ENCODE results near the gene CD3E. TPM values are rescaled to one million over a fixed set of nuclear protein-coding genes. Genes with fewer than 3 reads are reported as not detected.

CD3E gene
- total RNA-seq = not detected

DNA sequence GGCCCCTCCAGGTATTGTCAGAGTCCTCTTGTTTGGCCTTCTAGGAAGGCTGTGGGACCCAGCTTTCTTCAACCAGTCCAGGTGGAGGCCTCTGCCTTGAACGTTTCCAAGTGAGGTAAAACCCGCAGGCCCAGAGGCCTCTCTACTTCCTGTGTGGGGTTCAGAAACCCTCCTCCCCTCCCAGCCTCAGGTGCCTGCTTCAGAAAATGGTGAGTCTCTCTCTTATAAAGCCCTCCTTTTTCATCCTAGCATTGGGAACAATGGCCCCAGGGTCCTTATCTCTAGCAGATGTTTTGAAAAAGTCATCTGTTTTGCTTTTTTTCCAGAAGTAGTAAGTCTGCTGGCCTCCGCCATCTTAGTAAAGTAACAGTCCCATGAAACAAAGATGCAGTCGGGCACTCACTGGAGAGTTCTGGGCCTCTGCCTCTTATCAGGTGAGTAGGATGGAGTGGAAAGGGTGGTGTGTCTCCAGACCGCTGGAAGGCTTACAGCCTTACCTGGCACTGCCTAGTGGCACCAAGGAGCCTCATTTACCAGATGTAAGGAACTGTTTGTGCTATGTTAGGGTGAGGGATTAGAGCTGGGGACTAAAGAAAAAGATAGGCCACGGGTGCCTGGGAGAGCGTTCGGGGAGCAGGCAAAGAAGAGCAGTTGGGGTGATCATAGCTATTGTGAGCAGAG, at the start of gene CD3E:
Gene CD3E, plus strand, starts transcription at position 163 of the 681 bp plus-strand sequence. Its CDS starts 223 bp downstream, at position 386.

GRCh38 chr11:118263695-118264568, 40.6 kb upstream of the CD3E start, which contains the start of gene MPZL2:
Gene MPZL2, minus strand, starts transcription at chr11:118264297. Its CDS starts 144 bp downstream, at chr11:118264153.

DNA sequence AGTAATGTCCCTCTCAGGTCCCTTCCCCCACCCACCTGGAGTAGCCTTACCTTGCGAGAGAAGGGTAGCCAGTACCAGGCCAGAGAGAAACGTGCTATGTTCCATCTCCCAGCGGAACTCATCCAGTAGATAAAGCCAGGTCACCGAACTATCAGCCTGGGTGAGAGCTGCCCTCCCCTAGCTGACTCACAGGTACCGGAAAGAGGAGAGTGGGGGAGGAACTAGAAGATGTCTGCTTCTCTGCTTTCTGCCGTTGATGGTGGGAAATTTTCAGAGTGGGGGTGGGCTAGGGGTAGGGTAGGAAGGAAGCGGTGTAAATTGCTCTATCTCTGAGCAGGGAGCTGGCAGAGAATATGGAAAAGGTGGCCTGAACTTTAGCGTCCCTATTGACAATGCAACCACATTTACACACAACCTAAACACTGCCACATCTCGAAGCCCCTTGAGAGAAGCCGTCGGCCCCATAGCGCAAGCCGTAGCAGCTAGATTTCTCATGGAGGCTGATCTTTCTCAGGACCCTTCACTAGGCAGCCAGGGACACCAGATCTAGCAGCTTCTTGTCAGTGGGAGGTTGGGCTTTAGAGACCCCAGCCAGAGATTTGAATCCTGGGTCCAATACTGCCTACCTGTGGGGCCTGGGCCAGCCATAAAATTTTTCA, 38.1 kb downstream of the CD3E start, which contains the start of gene CD3D:
Gene CD3D, minus strand, starts transcription at position 203 of the 659 bp plus-strand sequence. Its CDS starts 98 bp downstream, at position 105.

DNA sequence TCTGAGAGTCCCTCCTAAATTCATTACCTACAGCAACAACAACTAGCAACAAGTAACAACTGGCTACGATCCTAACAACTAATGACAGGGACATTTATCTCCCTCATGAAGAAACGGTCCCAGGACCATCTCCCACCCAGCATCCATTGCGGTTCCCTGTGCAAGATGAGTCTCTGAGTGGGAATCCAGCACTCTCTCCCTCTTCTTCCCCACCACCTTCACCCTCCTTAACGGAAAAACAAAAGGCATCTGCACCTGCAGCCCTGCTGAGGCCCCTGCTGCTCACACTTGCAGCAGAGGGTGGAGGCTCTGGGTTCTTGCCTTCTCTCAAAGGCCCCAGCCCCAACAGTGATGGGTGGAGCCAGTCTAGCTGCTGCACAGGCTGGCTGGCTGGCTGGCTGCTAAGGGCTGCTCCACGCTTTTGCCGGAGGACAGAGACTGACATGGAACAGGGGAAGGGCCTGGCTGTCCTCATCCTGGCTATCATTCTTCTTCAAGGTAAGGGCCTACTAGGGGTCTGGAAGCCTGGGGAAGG, 39.5 kb downstream of the CD3E start, which contains the start of gene CD3G:
Gene CD3G, plus strand, starts transcription at position 364 of the 535 bp plus-strand sequence. Its CDS starts 80 bp downstream, at position 444.

GRCh38 chr11:118359295-118359958, 54.9 kb downstream of the CD3E start, which contains the start of gene UBE4A:
Gene UBE4A, plus strand, starts transcription at chr11:118359600. Its CDS starts 5,481 bp downstream, at chr11:118365081.

Small RNA genes lying within 50 kb of the gene (small RNA-seq; reads per million reads assigned to genes)
- gene AP001582.1 (ENCODE audit: low replicate concordance) = not detected

Other genes with a start within 250 kb of the CD3E start
- not detected for gene TMPRSS4, start 227.7 kb upstream of the CD3E start, total RNA-seq
- not detected for gene SMIM35, start 217.8 kb upstream of the CD3E start, total RNA-seq
- 9.1 TPM for gene SCN4B, start 151.9 kb upstream of the CD3E start, total RNA-seq
- gene SCN2B, start 128.1 kb upstream of the CD3E start, total RNA-seq = 3.4 TPM
- 0.31 TPM for gene JAML, start 79.7 kb upstream of the CD3E start, total RNA-seq
- gene MPZL3, start 52.4 kb upstream of the CD3E start, total RNA-seq = 0.63 TPM
- 0.63 TPM for gene MPZL2, start 40.4 kb upstream of the CD3E start, total RNA-seq
- not detected for gene CD3D, start 38.0 kb downstream of the CD3E start, total RNA-seq
- gene CD3G, start 39.6 kb downstream of the CD3E start, total RNA-seq = not detected
- gene UBE4A, start 54.9 kb downstream of the CD3E start, total RNA-seq = 59.5 TPM
- gene ATP5MG, start 96.9 kb downstream of the CD3E start, total RNA-seq = 65.7 TPM
- 226 TPM for gene KMT2A, start 131.8 kb downstream of the CD3E start, total RNA-seq
- 7.2 TPM for gene TTC36, start 222.7 kb downstream of the CD3E start, total RNA-seq
- gene TMEM25, start 226.5 kb downstream of the CD3E start, total RNA-seq = 83.3 TPM